NK-92 (cell line): Measurements from ENCODE around the gene RNLS.
"Not testable (repeated sequence)": the region's sequence is repeated elsewhere in the genome, so short reads cannot be mapped to it uniquely, and the experiment has no call there.

Source experiments
- DNase-seq: peaks from one replicate; lab custom pipeline; 2025; ENCODE audit not compliant: unreplicated experiment; lab: John Stamatoyannopoulos, UW

The RNLS gene

GRCh38 chr10:88312855-88313254 is 270.3 kb downstream of the RNLS start:
- DNase-seq, result no peak

GRCh38 chr10:88311264-88311663 is 271.9 kb downstream of the RNLS start:
- DNase-seq, result no peak

GRCh38 chr10:88309365-88309764 is 273.8 kb downstream of the RNLS start:
- DNase-seq, result no peak

GRCh38 chr10:88308361-88308760 is 274.8 kb downstream of the RNLS start:
- DNase-seq, result not testable (repeated sequence)

GRCh38 chr10:88299787-88300186 is 283.3 kb downstream of the RNLS start:
- no peak for DNase-seq

GRCh38 chr10:88297103-88297502 is 286.0 kb downstream of the RNLS start:
- no peak for DNase-seq

GRCh38 chr10:88293651-88294230 is 289.4 kb downstream of the RNLS start:
- no peak for DNase-seq

GRCh38 chr10:88293073-88293472 is 290.0 kb downstream of the RNLS start:
- no peak for DNase-seq

- no peak for DNase-seq
Observed at GRCh38 chr10:88292185-88292514, 291.0 kb downstream of the RNLS start.

GRCh38 chr10:88291289-88292184 is 291.6 kb downstream of the RNLS start:
- DNase-seq, result no peak

- DNase-seq, result no peak
Observed at GRCh38 chr10:88289342-88289741, 293.8 kb downstream of the RNLS start.

GRCh38 chr10:88288320-88289059 is 294.6 kb downstream of the RNLS start:
- DNase-seq, result no peak

- DNase-seq, result no peak
Observed at GRCh38 chr10:88286030-88286429, 297.1 kb downstream of the RNLS start.

GRCh38 chr10:88281592-88282347 is 301.3 kb downstream of the RNLS start:
- no peak for DNase-seq

- no peak for DNase-seq
Observed at GRCh38 chr10:88280518-88280917, 302.6 kb downstream of the RNLS start.

- DNase-seq, result no peak
Observed at GRCh38 chr10:88278912-88279311, 304.2 kb downstream of the RNLS start.

GRCh38 chr10:88276945-88277344 is 306.2 kb downstream of the RNLS start:
- DNase-seq, result not testable (repeated sequence)

- DNase-seq, result no peak
Observed at GRCh38 chr10:88274286-88274685, 308.8 kb downstream of the RNLS start.

GRCh38 chr10:88273567-88273966 is 309.6 kb downstream of the RNLS start:
- no peak for DNase-seq

- DNase-seq, result no peak
Observed at GRCh38 chr10:88271761-88272543, 311.2 kb downstream of the RNLS start.
